Lower leg skin (tissue), 4 donors: ENCODE measurements around the gene AP3B1. TPM values are rescaled to one million over a fixed set of nuclear protein-coding genes. Genes with fewer than 3 reads are reported as not detected.
A peak's percentile ranks its signal among the peaks of the same experiment; 100 is the strongest.

Experiments used
- DNase-seq, 2 donors: peaks; one replicate each; pipeline ENCODE4 v3.0.0-alpha.2; 2019; ENCODE audit warnings: low spot score in 2 of 2
- H3K4me3 ChIP-seq: fragments of 200-600 bp; sonication (generic); 2 replicates; pipeline ENCODE4 v1.5.1; 2017; ENCODE audit warnings: mild to moderate bottlenecking, low read depth; ENCODE audit not compliant: poor library complexity, severe bottlenecking
- POLR2A ChIP-seq, 2 donors: fragments of 450-650 bp; IDR thresholded peaks; one replicate each; pipeline ENCODE4 v1.6.1; 2016 to 2017; ENCODE audit warnings: antibody characterized with exemption in 2 of 2, mild to moderate bottlenecking in 1 of 2, moderate library complexity in 1 of 2
- WGBS, 2 donors: methylation state at CpG; one replicate each; pipeline ENCODE4 v1.1.5; 2018; 5-methylcytosine and 5-hydroxymethylcytosine counted together
- intact Hi-C: fragments of 100-400 bp; cut with DNase I; formaldehyde crosslinking; loops from one replicate; pipeline ENCODE4 v1.15.0; 2023; ENCODE audit warnings: low total_unique reads
- total RNA-seq, 4 donors: library from RNA; depleted of rRNA; stranded (reverse); fragments of >200 nt; gene quantifications; one replicate each; pipeline ENCODE4 v1.1.0, GENCODE V29; 2016
- TF ChIP-seq, protein P1 (sequence below), 3 donors: fragments of 450-650 bp; IDR thresholded peaks; one replicate each; pipeline ENCODE4 v1.5.1; 2016; ENCODE audit warnings: antibody characterized with exemption in 3 of 3, mild to moderate bottlenecking in 3 of 3, moderate library complexity in 2 of 3

The AP3B1 gene
- total RNA-seq, 4 donors from 2014 or later, result 23.5 to 37.7 (median 33.3) TPM

DNA sequence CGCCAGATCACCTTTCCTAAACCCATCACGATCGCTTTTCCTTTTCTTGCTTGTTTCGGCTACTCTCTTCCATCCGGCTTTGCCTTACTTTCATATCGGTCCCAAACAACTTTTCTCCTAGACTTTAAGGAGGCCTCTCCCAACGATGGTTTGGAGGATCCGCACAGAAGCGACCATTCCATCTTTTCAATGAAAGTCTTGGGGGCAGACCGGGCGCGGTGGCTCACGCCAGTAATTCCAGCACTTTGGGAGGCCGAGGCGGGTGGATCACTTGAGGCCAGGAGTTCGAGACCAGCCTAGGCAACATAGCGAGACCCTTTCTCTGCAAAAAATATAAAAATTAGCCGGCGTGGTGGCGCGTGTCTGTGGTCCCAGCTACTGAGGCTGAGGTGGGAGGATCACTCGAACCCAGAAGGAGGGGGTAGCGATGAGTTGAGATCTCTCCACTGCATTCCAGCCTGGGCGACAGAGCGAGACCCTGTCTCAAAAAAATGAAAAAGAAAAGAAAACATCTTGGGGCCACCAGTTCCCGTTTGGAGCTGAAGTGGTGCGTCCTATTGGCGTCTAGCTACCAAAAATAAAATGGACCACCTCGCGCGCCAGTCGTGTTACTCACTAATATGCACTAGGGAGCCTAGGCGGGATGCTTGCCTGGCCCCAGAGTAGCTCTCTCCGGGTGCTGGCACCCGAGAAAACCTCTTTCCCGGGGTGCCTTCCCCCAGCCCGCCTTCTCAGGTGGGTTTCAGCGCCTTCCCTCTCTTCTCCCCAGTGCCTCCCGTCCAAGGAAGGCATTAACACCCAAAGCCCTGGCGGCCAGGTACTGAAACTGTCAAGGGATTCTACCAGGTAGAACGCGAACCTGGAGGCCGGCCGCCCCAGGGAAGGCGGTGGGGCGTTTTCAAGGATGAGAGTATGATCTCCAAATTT, 800 bp upstream of the AP3B1 start:
- intact Hi-C loops, result loop anchor here (2.0 to 10.0 kb wide), 2 partner anchors 66 to 1230 kb away; partner anchors contain the start of gene SCAMP1
- peak; percentile 20 to 87 for DNase-seq
- peak overlapping the region; percentile 98 for H3K4me3 ChIP-seq
- WGBS, 2 donors, result 1 to 2% methylated on average over 45 to 46 of the region's 46 CpGs
- TF ChIP-seq, protein P1, sequence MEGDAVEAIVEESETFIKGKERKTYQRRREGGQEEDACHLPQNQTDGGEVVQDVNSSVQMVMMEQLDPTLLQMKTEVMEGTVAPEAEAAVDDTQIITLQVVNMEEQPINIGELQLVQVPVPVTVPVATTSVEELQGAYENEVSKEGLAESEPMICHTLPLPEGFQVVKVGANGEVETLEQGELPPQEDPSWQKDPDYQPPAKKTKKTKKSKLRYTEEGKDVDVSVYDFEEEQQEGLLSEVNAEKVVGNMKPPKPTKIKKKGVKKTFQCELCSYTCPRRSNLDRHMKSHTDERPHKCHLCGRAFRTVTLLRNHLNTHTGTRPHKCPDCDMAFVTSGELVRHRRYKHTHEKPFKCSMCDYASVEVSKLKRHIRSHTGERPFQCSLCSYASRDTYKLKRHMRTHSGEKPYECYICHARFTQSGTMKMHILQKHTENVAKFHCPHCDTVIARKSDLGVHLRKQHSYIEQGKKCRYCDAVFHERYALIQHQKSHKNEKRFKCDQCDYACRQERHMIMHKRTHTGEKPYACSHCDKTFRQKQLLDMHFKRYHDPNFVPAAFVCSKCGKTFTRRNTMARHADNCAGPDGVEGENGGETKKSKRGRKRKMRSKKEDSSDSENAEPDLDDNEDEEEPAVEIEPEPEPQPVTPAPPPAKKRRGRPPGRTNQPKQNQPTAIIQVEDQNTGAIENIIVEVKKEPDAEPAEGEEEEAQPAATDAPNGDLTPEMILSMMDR (IDR thresholded peaks at IDR 0.05), result no peak
- no peak for TF ChIP-seq POLR2A (IDR thresholded peaks at IDR 0.05)

GRCh38 chr5:78293851-78294247, 649 bp downstream of the AP3B1 start:
- H3K4me3 ChIP-seq, result peak overlapping the region; percentile 98
- no peak for DNase-seq
- 1 to 2% methylated on average over 6 of the region's 6 CpGs for WGBS, 2 donors
- intact Hi-C loops, result loop anchor here (2.0 to 10.0 kb wide), 2 partner anchors 67 to 1229 kb away; partner anchors contain the start of gene SCAMP1
- TF ChIP-seq, protein P1 (IDR thresholded peaks at IDR 0.05), result no peak
- no peak for TF ChIP-seq POLR2A (IDR thresholded peaks at IDR 0.05)

GRCh38 chr5:78291687-78292086, 2.8 kb downstream of the AP3B1 start:
- intact Hi-C loops, result loop anchor here (10.0 kb wide), 1 partner anchor 1227 kb away; no protein-coding TSS in a partner anchor
- WGBS, 2 donors, result 70 to 78% methylated on average over 2 of the region's 2 CpGs
- no peak for DNase-seq
- H3K4me3 ChIP-seq, result no peak overlapping the region
- TF ChIP-seq, protein P1 (IDR thresholded peaks at IDR 0.05), result no peak
- TF ChIP-seq POLR2A (IDR thresholded peaks at IDR 0.05), result no peak

DNA sequence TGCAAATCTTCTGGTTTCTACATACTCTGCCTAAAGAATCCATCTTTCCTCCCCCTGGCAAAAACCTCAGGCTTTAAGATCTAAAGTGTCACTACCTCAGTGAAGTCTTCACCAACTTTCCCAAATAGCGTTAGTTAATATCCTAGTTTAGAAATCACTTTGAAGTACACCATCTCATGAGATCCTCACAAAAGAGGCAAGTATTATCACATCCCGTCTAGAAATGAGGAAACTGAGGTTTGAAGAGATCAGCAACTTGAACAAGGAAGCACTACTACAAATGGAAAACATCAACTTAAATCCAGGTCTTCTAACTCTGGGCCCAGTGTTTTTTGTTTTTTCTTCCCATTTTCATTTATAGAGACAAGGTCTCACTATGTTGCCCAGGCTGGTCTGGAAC, 4.6 kb downstream of the AP3B1 start:
- DNase-seq, result no peak
- intact Hi-C loops, result loop anchor here (10.0 kb wide), 1 partner anchor 1225 kb away; no protein-coding TSS in a partner anchor
- no peak overlapping the region for H3K4me3 ChIP-seq
- no peak for TF ChIP-seq POLR2A (IDR thresholded peaks at IDR 0.05)
- TF ChIP-seq, protein P1 (IDR thresholded peaks at IDR 0.05), result no peak
- WGBS, 2 donors, result 59 to 75% methylated on average over 2 of the region's 2 CpGs

DNA sequence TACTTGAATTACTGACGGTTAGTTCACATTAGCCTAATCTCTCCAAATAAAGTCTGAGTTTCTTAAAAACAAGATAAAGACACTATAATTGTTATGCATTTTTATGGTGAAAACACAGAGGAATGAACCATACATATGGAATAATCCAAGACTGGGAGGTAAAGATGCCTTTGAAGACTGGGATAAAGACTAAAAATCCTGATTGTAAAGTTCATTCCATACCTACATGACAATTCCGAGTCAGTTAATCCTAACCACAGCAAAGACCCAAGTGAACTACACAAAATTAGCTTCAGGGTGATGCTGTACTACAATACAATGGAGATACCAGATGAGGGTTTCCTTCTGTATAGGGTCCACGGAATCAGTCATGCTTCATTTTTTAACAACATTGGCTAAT, 6.3 kb downstream of the AP3B1 start:
- DNase-seq, result no peak
- no peak overlapping the region for H3K4me3 ChIP-seq
- 77 to 95% methylated on average over 3 of the region's 3 CpGs for WGBS, 2 donors
- intact Hi-C loops, result no loop called here
- TF ChIP-seq, protein P1 (IDR thresholded peaks at IDR 0.05), result no peak
